ENCODE results near the gene EEF1B2.

EEF1B2 gene

DNA sequence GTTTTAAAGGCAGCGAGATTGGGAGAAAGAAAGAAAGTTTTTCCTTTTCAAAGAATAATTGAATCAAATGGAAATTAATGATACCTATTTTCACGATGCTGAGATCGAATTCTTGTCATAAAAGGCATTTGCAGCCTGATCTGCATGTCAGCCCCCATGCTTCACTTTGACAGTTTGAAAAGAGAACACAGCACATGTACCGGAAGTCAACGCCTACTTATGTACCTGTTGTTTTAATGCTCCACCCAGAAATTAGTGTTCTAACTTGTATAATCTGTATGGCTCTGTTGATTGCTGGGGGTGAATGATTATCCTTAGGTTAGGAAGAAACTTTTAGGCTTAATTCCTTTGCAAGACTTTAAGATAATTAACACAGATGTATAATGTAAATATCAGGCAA is 31.0 kb downstream of the EEF1B2 start:
- TF ChIP-seq POLR2AphosphoS5 (IDR thresholded peaks at IDR 0.05; ENCODE audit: low read depth, low read length): no peak
- TF ChIP-seq, protein P1, sequence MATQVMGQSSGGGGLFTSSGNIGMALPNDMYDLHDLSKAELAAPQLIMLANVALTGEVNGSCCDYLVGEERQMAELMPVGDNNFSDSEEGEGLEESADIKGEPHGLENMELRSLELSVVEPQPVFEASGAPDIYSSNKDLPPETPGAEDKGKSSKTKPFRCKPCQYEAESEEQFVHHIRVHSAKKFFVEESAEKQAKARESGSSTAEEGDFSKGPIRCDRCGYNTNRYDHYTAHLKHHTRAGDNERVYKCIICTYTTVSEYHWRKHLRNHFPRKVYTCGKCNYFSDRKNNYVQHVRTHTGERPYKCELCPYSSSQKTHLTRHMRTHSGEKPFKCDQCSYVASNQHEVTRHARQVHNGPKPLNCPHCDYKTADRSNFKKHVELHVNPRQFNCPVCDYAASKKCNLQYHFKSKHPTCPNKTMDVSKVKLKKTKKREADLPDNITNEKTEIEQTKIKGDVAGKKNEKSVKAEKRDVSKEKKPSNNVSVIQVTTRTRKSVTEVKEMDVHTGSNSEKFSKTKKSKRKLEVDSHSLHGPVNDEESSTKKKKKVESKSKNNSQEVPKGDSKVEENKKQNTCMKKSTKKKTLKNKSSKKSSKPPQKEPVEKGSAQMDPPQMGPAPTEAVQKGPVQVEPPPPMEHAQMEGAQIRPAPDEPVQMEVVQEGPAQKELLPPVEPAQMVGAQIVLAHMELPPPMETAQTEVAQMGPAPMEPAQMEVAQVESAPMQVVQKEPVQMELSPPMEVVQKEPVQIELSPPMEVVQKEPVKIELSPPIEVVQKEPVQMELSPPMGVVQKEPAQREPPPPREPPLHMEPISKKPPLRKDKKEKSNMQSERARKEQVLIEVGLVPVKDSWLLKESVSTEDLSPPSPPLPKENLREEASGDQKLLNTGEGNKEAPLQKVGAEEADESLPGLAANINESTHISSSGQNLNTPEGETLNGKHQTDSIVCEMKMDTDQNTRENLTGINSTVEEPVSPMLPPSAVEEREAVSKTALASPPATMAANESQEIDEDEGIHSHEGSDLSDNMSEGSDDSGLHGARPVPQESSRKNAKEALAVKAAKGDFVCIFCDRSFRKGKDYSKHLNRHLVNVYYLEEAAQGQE (IDR thresholded peaks at IDR 0.05; ENCODE audit: insufficient read depth in 1 of 2, low read depth in 2 of 2, low read length in 2 of 2): no peak
- TF ChIP-seq SIN3A (IDR thresholded peaks at IDR 0.05; ENCODE audit: borderline replicate concordance, insufficient read depth, low read length): no peak
- no peak for TF ChIP-seq TAF1 (IDR thresholded peaks at IDR 0.05; ENCODE audit: borderline replicate concordance, insufficient read depth, low read length)
- no peak for TF ChIP-seq FOXP2 (optimal IDR thresholded peaks at IDR 0.05; ENCODE audit: borderline replicate concordance, extremely low read depth, extremely low read length, insufficient read depth)

DNA sequence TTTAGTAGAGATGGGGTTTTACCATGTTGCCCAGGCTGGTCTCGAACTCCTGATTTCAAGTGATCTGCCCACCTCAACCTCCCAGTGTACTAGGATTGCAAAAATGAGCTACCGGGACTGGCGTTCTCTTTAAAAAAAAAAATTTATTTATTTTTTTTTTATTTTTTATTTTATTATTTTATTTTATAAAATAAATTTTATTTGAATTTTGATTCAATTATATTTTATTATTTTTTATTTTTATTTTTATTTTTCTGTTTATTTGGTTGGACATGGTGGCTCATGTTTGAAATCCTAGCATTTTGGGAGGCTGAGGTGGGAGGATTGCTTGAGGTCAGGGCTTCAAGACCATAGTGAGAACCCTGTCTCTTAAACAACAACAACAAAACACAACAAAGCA is 32.5 kb downstream of the EEF1B2 start:
- TF ChIP-seq SIN3A (IDR thresholded peaks at IDR 0.05; ENCODE audit: borderline replicate concordance, insufficient read depth, low read length) (no peak), FOXP2 (optimal IDR thresholded peaks at IDR 0.05; ENCODE audit: borderline replicate concordance, extremely low read depth, extremely low read length, insufficient read depth) (no peak), POLR2AphosphoS5 (IDR thresholded peaks at IDR 0.05; ENCODE audit: low read depth, low read length) (no peak), TAF1 (IDR thresholded peaks at IDR 0.05; ENCODE audit: borderline replicate concordance, insufficient read depth, low read length) (no peak)
- TF ChIP-seq, protein P1 (IDR thresholded peaks at IDR 0.05; ENCODE audit: insufficient read depth in 1 of 2, low read depth in 2 of 2, low read length in 2 of 2): no peak

DNA sequence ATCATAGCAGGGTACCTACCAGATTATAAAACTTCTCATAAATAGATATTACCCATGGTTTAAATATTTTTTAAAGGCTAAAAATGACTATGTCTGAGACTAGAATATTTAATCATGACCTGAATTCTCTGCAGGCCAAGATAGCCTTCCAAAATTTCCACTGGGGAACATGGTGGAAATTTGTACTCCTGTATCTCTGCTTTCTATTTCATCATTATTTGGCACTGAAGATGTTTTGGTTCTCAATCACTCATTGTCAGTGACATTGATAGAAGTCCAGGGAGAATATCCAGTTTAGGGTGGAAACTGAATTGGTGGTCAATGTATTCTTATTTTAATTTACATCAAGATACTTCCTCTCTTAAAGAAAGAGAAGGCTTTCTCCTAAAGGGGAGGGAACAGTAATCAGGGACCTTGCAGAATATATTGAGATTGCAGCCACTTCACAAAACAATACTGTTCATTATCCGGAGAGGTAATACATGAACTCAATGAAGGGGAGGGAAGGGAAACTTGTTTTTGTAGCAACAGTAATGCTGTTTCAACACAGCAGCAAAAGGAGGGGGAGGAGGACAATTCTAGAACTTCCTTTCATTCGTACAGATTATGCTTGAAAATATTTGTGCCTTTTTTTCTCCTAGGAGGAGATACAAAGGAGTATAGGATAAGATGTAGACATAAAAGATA is 34.1 kb downstream of the EEF1B2 start:
- TF ChIP-seq TAF1 (IDR thresholded peaks at IDR 0.05; ENCODE audit: borderline replicate concordance, insufficient read depth, low read length) (no peak), POLR2AphosphoS5 (IDR thresholded peaks at IDR 0.05; ENCODE audit: low read depth, low read length) (no peak), FOXP2 (optimal IDR thresholded peaks at IDR 0.05; ENCODE audit: borderline replicate concordance, extremely low read depth, extremely low read length, insufficient read depth) (no peak), SIN3A (IDR thresholded peaks at IDR 0.05; ENCODE audit: borderline replicate concordance, insufficient read depth, low read length) (no peak)
- TF ChIP-seq, protein P1 (IDR thresholded peaks at IDR 0.05; ENCODE audit: insufficient read depth in 1 of 2, low read depth in 2 of 2, low read length in 2 of 2): no peak

DNA sequence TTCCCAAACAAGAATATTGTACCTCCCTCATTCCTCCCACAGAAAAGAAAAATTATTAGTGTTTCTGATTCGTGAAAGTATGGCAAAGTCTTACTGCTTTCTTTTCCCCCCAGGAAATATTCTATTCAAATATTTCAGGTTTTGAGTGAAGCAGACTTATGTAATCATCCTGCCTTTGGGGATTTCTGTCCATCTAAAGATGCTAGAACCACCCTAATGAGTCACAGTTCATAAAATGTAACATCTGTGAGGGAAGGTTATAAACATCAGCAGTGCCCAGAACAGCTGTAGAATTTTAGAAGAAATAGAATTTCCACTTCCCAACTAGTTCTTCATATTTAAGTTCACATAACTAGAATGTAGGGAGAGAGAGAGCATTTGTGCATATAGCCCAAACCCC is 39.0 kb downstream of the EEF1B2 start:
- no peak for TF ChIP-seq TAF1 (IDR thresholded peaks at IDR 0.05; ENCODE audit: borderline replicate concordance, insufficient read depth, low read length)
- TF ChIP-seq, protein P1 (IDR thresholded peaks at IDR 0.05; ENCODE audit: insufficient read depth in 1 of 2, low read depth in 2 of 2, low read length in 2 of 2): no peak
- TF ChIP-seq POLR2AphosphoS5 (IDR thresholded peaks at IDR 0.05; ENCODE audit: low read depth, low read length): no peak
